Adrenal gland (tissue), 5 donors: ENCODE data around the gene FXYD4.
"Not testable (repeated sequence)": the region's sequence is repeated elsewhere in the genome, so short reads cannot be mapped to it uniquely, and the experiment has no call there.

ENCODE experiments used
- POLR2A ChIP-seq, 2 donors: fragments of 450-650 bp; IDR thresholded peaks; one replicate each; pipeline ENCODE4 v1.6.1; 2017; ENCODE audit warnings: antibody characterized with exemption in 2 of 2, mild to moderate bottlenecking in 2 of 2, moderate library complexity in 1 of 2
- TF ChIP-seq, protein P1 (sequence below), 6 experiments: fragments of 450-650 bp in 4 of 6; fragments of 200-600 bp in 2 of 6; sonication (generic) in 1 of 6; IDR thresholded peaks; 1 replicate in 5 of 6; 2 replicates in 1 of 6; pipeline versions ENCODE4 v1.5.1 to v1.8.0; 2016 to 2021; ENCODE audit warnings: antibody characterized with exemption in 6 of 6, mild to moderate bottlenecking in 2 of 6, moderate library complexity in 1 of 6
- donor health status: DM: no; HTN: no; CAD: no.

DNA sequence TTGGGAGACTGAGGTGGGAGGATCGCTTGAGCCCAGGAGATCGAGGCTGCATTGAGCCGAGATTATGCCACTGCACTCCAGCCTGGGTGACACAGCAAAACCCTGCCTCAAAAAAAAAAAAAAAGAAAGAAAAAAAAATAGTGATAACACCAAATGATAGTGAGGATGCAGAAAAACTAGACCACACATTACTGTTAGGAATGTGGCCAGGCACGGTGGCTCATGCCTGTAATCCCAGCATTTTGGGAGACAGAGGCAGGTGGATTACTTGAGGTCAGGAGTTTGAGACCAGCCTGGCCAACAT lies 40.7 kb upstream of the FXYD4 start:
- TF ChIP-seq, protein P1, sequence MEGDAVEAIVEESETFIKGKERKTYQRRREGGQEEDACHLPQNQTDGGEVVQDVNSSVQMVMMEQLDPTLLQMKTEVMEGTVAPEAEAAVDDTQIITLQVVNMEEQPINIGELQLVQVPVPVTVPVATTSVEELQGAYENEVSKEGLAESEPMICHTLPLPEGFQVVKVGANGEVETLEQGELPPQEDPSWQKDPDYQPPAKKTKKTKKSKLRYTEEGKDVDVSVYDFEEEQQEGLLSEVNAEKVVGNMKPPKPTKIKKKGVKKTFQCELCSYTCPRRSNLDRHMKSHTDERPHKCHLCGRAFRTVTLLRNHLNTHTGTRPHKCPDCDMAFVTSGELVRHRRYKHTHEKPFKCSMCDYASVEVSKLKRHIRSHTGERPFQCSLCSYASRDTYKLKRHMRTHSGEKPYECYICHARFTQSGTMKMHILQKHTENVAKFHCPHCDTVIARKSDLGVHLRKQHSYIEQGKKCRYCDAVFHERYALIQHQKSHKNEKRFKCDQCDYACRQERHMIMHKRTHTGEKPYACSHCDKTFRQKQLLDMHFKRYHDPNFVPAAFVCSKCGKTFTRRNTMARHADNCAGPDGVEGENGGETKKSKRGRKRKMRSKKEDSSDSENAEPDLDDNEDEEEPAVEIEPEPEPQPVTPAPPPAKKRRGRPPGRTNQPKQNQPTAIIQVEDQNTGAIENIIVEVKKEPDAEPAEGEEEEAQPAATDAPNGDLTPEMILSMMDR (IDR thresholded peaks at IDR 0.05): not testable (repeated sequence)
- TF ChIP-seq POLR2A (IDR thresholded peaks at IDR 0.05): not testable (repeated sequence)
